ENCODE data around the gene USP47.

The USP47 gene

GRCh38 chr11:11982461-11982860 is 140.7 kb downstream of the USP47 start:
- ATAC-seq (no peak), DNase-seq (no peak)
- Mint-ChIP-seq H3K4me1 (peaks cover under 1% of the 10 kb centered on the region), H3K4me3 (no peak overlapping the region), H3K27me3 (no peaks in the 10 kb centered on the region), H3K27ac (no peak overlapping the region), H3K9me3 (no peaks in the 10 kb centered on the region)

GRCh38 chr11:11982975-11983374 is 141.2 kb downstream of the USP47 start:
- DNase-seq = no peak
- Mint-ChIP-seq H3K27ac (no peak overlapping the region), H3K4me3 (no peak overlapping the region), H3K27me3 (no peaks in the 10 kb centered on the region), H3K4me1 (peaks cover 5% of the 10 kb centered on the region), H3K9me3 (peaks cover 0 to under 1% of the 10 kb centered on the region in 2 donors)
- no peak for ATAC-seq

GRCh38 chr11:11983427-11983826 is 141.7 kb downstream of the USP47 start:
- Mint-ChIP-seq H3K27me3 (no peaks in the 10 kb centered on the region), H3K4me3 (no peak overlapping the region), H3K4me1 (peaks cover 10% of the 10 kb centered on the region), H3K27ac (peak overlapping the region in 1 of 2 donors; percentile 67), H3K9me3 (peaks cover 0 to 5% of the 10 kb centered on the region in 2 donors)
- no peak for DNase-seq
- ATAC-seq = no peak

DNA sequence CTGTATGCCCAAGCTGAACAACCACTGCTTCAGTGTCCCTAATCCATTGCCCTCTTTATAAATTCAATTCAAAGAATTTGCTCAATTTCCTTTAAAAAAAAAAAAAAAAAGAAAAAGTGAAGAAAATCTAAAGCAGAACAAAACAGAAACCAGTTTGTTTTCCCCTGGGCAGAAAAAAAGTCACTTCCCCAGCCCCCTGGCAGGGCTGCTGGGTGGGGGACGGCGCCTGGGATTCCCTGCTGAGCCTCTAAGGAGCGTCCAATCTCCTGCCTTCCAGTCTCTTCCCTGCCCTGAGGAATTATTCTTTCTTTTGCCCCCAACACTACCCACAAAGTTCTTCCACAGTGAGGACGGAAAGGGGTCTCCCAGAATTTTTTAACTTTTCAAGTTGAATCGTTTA is 142.8 kb downstream of the USP47 start:
- Mint-ChIP-seq H3K9me3 (peaks cover 0 to 7% of the 10 kb centered on the region in 2 donors), H3K4me3 (no peak overlapping the region), H3K27ac (no peak overlapping the region), H3K27me3 (no peaks in the 10 kb centered on the region), H3K4me1 (peaks cover 10% of the 10 kb centered on the region)
- DNase-seq = no peak
- no peak for ATAC-seq

DNA sequence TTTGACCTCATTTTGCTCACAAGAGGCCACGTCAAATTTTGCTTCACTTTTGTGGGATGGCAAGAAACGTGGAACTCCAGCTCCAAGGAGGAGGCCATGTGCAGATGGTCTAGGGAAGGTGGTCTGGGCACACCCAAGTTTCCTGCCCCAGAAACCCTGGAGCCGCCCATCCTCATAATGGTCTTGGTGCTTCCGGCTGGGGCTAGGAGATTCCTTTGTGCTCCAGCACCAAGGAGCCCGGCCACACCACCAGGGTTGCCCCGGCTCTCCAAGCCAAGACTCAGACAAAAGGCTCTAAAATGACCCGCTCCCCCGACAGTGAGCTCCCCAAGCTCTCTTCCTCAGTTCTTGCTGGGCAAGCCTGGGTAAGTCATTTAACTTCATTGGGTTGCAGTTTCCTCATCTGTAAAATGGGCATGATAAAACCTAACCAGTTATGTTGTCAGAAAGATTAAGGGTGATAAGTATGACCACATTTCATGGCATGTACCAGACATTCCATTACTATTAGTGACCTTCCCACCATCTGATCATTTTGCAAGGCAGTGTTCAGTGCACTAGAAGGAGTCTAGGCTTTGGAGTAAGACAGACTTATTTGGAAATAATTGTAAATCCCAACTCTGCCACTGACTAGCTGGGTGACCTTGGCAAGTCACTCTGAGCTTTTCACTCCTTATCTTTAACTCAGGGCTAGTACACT is 143.4 kb downstream of the USP47 start:
- DNase-seq = no peak
- no peak for ATAC-seq
- peak overlapping the region in 1 of 2 donors; percentile 27 for H3K27ac Mint-ChIP-seq

DNA sequence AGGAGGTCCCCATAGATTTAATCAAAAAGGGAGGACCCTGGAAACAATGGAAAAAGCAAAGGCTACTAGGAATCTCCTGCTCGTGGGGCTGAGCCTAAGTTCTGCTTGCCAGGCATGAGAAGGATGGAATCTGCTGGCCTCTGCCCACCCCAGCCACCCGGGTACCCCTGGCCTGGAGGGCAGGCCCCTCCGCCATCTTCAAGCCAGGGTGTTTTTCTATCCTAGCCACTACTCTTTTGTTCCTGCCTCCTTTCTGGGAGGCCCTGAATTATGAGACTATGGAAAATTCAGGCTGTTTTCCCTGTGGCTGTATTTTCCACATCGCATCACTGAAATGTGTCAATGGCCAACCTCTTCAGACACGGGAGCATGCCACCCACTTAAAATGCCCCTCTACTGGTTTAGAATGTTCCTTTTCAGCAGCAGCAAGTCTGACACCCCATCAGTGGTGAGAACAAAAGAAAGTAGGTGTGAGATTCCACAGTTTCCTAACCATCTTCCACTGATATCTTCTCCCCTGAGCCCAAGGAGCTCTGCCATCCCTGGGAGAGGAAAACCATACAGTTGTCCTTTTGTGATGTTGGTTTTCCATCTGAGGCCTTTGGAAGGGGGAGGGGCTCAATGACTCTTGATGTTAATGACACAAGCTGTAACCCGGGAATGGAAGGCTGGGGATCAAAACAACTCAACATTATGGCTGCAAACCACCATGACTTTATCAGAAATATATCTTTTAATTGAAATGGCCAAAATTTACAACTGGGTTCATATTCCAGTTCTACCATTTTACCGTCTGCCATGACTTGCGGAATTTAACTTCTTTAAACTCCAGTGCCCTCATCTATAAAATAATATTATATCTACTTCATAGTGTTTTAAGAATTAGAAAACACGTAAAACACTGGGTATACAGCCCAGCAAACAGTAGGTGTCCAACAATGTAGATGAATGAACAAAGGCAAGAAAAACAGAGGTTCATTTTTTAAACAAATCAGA is 144.5 kb downstream of the USP47 start:
- DNase-seq = no peak
- no peak for ATAC-seq
- H3K9me3 Mint-ChIP-seq = peaks cover 0 to 7% of the 10 kb centered on the region in 2 donors
- no peak overlapping the region for H3K4me3 Mint-ChIP-seq
- H3K4me1 Mint-ChIP-seq = peaks cover 10% of the 10 kb centered on the region
- no peak overlapping the region for H3K27ac Mint-ChIP-seq
- H3K27me3 Mint-ChIP-seq = no peaks in the 10 kb centered on the region

More for the DNA sequence above, 143.4 kb downstream of the USP47 start:
- no peaks in the 10 kb centered on the region for H3K27me3 Mint-ChIP-seq
- H3K9me3 Mint-ChIP-seq = peaks cover 0 to 7% of the 10 kb centered on the region in 2 donors
- H3K4me1 Mint-ChIP-seq = peaks cover 10% of the 10 kb centered on the region
- H3K4me3 Mint-ChIP-seq = no peak overlapping the region

- no peak overlapping the region for H3K4me3 Mint-ChIP-seq
- peaks cover 0 to 7% of the 10 kb centered on the region in 2 donors for H3K9me3 Mint-ChIP-seq
- peaks cover 10% of the 10 kb centered on the region for H3K4me1 Mint-ChIP-seq
- H3K27ac Mint-ChIP-seq = no peak overlapping the region
- peak; percentile 42 for ATAC-seq
- H3K27me3 Mint-ChIP-seq = no peaks in the 10 kb centered on the region
- DNase-seq = no peak
These were observed 145.8 kb downstream of the USP47 start for GRCh38 chr11:11987503-11988022.

GRCh38 chr11:11988099-11988651 is 146.4 kb downstream of the USP47 start:
- H3K4me1 Mint-ChIP-seq = peaks cover 10% of the 10 kb centered on the region
- DNase-seq = no peak

GRCh38 chr11:11988681-11989261 is 147.0 kb downstream of the USP47 start:
- peaks cover 0 to 7% of the 10 kb centered on the region in 2 donors for H3K9me3 Mint-ChIP-seq
- no peak for DNase-seq
- no peak overlapping the region for H3K4me3 Mint-ChIP-seq
- peaks cover 4% of the 10 kb centered on the region for H3K27me3 Mint-ChIP-seq
- peaks cover 10% of the 10 kb centered on the region for H3K4me1 Mint-ChIP-seq
- no peak for ATAC-seq
- no peak overlapping the region for H3K27ac Mint-ChIP-seq

More at GRCh38 chr11:11988099-11988651, 146.4 kb downstream of the USP47 start:
- H3K27ac Mint-ChIP-seq = no peak overlapping the region
- H3K9me3 Mint-ChIP-seq = peaks cover 0 to 7% of the 10 kb centered on the region in 2 donors
- H3K4me3 Mint-ChIP-seq = no peak overlapping the region
- no peaks in the 10 kb centered on the region for H3K27me3 Mint-ChIP-seq
- ATAC-seq = no peak

GRCh38 chr11:11989774-11990744 is 148.3 kb downstream of the USP47 start:
- Mint-ChIP-seq H3K27me3 (peaks cover 16% of the 10 kb centered on the region), H3K27ac (no peak overlapping the region), H3K9me3 (peaks cover 0 to 7% of the 10 kb centered on the region in 2 donors), H3K4me1 (peaks cover 10% of the 10 kb centered on the region), H3K4me3 (no peak overlapping the region)
- DNase-seq (no peak), ATAC-seq (no peak)

DNA sequence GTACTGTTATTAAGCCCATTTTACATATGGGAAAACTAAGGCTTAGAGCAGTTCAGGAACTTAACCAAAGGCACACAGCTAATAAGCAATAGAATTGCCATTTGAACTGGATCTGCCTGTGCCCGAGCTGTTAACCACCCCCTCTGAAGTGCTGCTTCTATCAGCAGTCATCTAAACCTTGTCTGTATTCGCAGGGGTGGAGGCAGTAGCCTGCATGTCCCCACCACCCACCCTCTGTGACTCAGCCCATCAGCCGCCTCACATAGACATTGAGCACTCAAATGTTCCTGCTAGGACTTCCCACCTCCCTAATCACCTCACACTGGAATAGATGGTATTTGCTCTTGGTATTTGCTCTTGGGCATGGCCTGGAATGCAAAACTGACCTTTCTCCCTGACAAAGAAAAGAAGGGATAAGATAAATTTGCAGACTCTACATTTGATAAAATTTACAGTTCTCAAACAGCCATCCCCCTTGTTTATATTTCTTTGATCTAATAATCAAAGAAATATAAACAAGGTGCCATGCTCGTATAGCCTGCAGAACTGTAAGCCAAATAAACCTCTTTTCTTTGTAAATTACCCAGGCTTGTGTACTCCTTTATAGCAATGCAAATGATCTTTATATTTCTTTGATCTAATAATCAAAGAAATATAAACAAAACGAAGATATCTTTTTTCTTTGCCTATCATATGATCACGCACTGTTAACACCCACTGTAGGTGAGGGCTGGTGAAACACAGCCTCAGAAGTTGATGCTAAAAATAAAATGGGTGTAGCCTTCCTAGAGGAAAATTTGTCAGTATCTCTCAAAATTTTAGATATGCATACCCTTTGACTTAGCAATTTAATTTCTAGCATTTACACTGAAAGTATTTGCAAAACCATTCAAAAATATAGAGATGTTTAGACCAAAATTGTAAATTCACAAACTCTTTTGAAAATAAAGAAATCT is 150.8 kb downstream of the USP47 start:
- Mint-ChIP-seq H3K4me1 (peaks cover 9% of the 10 kb centered on the region), H3K27me3 (peaks cover 28% of the 10 kb centered on the region), H3K27ac (no peak overlapping the region), H3K9me3 (peaks cover 0 to 7% of the 10 kb centered on the region in 2 donors), H3K4me3 (no peak overlapping the region)
- DNase-seq (no peak), ATAC-seq (no peak)

DNA sequence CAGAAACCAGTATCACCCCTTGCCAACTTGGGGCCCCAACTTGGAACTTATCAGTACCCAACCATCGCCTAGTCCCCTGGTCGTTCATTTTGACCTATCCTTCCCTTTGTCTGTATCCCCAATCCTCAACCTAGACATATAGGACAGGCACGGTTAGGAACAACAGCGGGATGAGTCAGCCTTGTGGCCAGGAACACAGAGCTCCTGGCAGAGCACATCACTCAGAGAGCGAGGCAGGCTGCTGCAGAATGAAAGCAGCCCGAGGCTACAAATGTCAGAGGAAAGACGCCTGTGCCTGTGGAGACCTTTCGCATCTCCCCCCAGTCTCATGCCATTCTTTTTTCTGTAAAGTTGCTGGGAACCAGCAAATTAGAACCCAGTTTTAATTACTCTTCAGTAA is 152.1 kb downstream of the USP47 start:
- H3K4me1 Mint-ChIP-seq = peaks cover 7% of the 10 kb centered on the region
- DNase-seq = no peak
- ATAC-seq = no peak
- H3K4me3 Mint-ChIP-seq = no peak overlapping the region
- no peak overlapping the region for H3K27ac Mint-ChIP-seq
- H3K9me3 Mint-ChIP-seq = no peaks in the 10 kb centered on the region
- peaks cover 33% of the 10 kb centered on the region for H3K27me3 Mint-ChIP-seq

DNA sequence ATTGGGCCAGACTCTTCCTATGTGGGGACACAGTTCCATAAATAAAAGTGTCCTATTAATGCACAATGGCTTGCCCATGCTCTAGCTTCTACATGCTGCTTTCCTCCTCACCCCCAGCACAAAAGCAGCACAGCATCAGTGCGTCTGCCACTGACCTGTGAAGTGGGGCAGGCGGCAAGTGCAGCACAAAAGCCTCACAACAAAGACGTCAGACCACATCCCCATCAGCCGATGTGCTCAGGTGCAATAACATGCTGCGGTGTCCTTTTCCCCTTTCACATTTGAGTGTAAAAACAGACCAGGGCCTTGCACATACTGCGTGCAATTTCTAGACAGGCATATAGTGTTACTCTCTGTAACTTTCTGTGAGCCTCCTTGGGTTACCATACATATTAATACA is 153.8 kb downstream of the USP47 start:
- Mint-ChIP-seq H3K4me1 (peaks cover 9% of the 10 kb centered on the region), H3K27me3 (peaks cover 33% of the 10 kb centered on the region), H3K4me3 (no peak overlapping the region), H3K27ac (no peak overlapping the region), H3K9me3 (no peaks in the 10 kb centered on the region)
- DNase-seq = no peak
- ATAC-seq = no peak
